SH-SY5Y (cell line): ENCODE results near the gene TCF25.

Experiments
- GATA2 ChIP-seq: IDR thresholded peaks from 2 replicates; pipeline ENCODE4 v1.6.1; 2011; ENCODE audit warnings: mild to moderate bottlenecking, low read depth, low read length
- GATA3 ChIP-seq: IDR thresholded peaks from 2 replicates; pipeline ENCODE4 v1.6.1; 2011; ENCODE audit warnings: low read depth, mild to moderate bottlenecking, low read length, moderate library complexity

DNA sequence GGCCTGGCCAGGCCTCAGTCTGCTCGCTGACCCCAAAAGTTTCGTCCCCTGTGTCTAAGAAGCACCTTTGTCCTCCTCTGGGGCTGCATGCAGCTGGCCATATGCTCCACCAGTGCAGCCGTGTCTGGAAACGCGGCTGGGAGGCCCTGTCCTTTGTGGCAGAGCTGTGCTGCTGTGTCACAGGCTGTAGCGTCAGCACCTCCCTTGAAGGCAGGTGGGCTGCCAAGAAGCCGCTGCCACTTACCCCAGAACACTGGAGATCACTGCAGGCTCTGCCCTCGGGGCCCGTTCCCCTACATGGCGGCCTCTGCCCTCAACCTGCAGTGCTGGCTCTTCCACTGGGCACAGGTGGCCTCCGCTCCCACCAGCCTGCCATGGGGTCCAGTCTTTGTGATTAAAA is 29.6 kb downstream of the TCF25 start:
- TF ChIP-seq GATA3 (no peak), GATA2 (no peak)
